Testis (tissue), 3 donors: ENCODE data around the gene RAP2A. TPM values are rescaled to one million over a fixed set of nuclear protein-coding genes. Genes with fewer than 3 reads are reported as not detected.

Experiments
- DNase-seq: peaks from one replicate; pipeline ENCODE4 v3.0.0-alpha.2; 2019
- H3K27ac ChIP-seq, 2 donors: fragments of 200-600 bp; sonication (generic); one replicate each; pipeline ENCODE4 v1.5.1; 2019
- H3K27me3 ChIP-seq: fragments of 200-600 bp; sonication (generic); one replicate; pipeline ENCODE4 v1.5.1; 2019
- H3K36me3 ChIP-seq: fragments of 200-600 bp; sonication (generic); one replicate; pipeline ENCODE4 v1.5.1; 2017; ENCODE audit warnings: low read depth; ENCODE audit errors: missing control alignments
- H3K4me1 ChIP-seq: fragments of 200-600 bp; sonication (generic); one replicate; pipeline ENCODE4 v1.5.1; 2019
- H3K4me3 ChIP-seq, 2 donors: fragments of 200-600 bp; sonication (generic); one replicate each; pipeline ENCODE4 v1.5.1; 2017 to 2019
- H3K9me3 ChIP-seq: fragments of 200-600 bp; sonication (generic); one replicate; pipeline ENCODE4 v1.5.1; 2017
- CTCF ChIP-seq, 3 experiments: fragments of 450-650 bp in 2 of 3; fragments of 200-600 bp in 1 of 3; sonication (generic) in 1 of 3; IDR thresholded peaks; one replicate each; pipeline ENCODE4 v1.5.1; 2016 to 2019; ENCODE audit warnings: antibody characterized with exemption in 3 of 3, mild to moderate bottlenecking in 2 of 3, moderate library complexity in 1 of 3
- POLR2A ChIP-seq: fragments of 450-650 bp; IDR thresholded peaks from one replicate; pipeline ENCODE4 v1.6.1; 2017; ENCODE audit warnings: antibody characterized with exemption, mild to moderate bottlenecking, moderate library complexity
- WGBS, 2 donors: methylation state at CpG; one replicate each; pipeline ENCODE4 v1.1.5; 2018; 5-methylcytosine and 5-hydroxymethylcytosine counted together
- intact Hi-C: fragments of 100-400 bp; cut with DNase I; formaldehyde crosslinking; loops from one replicate; pipeline ENCODE4 v1.15.1; 2023; ENCODE audit warnings: low total_unique reads
- polyA plus RNA-seq: library from polyadenylated mRNA; stranded (reverse); fragments of 350-450 nt; fragmentation: Illumina TruSeq; extraction: RNeasy Lipid Tissue Mini Kit (QIAGEN cat#74804); gene quantifications from one replicate; pipeline ENCODE4 v1.2.3, GENCODE V29; 2014; ENCODE audit warnings: low read depth, low replicate concordance; ENCODE audit not compliant: insufficient read depth
- total RNA-seq, 2 donors: library from RNA; depleted of rRNA; stranded (reverse); fragments of >200 nt; gene quantifications; one replicate each; pipeline ENCODE4 v1.2.3, GENCODE V29; 2016

Gene RAP2A
- total and polyA plus RNA-seq, 3 donors from 2014 or later: 9.1 to 11.5 (median 10.6) TPM

GRCh38 chr13:97460004-97460775 is 26.2 kb downstream of the RAP2A start:
- Histone ChIP-seq H3K9me3 (no peaks in the 10 kb centered on the region), H3K4me1 (no peaks in the 10 kb centered on the region), H3K36me3 (no peaks in the 10 kb centered on the region), H3K4me3 (no peak overlapping the region), H3K27ac (no peak overlapping the region), H3K27me3 (no peaks in the 10 kb centered on the region)
- TF ChIP-seq POLR2A: no peak
- no peak for TF ChIP-seq CTCF (IDR thresholded peaks at IDR 0.05)
- WGBS, 2 donors: 65 to 76% methylated on average over 7 of the region's 7 CpGs
- intact Hi-C loops: no loop called here
- DNase-seq: no peak

GRCh38 chr13:97460853-97461252 is 26.9 kb downstream of the RAP2A start:
- H3K27ac ChIP-seq: no peak overlapping the region
- no peaks in the 10 kb centered on the region for H3K36me3 ChIP-seq
- WGBS, 2 donors: 44 to 56% methylated on average over 2 of the region's 2 CpGs
- no peaks in the 10 kb centered on the region for H3K4me1 ChIP-seq
- no peaks in the 10 kb centered on the region for H3K27me3 ChIP-seq
- intact Hi-C loops: no loop called here
- no peak overlapping the region for H3K4me3 ChIP-seq
- H3K9me3 ChIP-seq: no peaks in the 10 kb centered on the region
- no peak for DNase-seq
- TF ChIP-seq CTCF (IDR thresholded peaks at IDR 0.05): no peak
- TF ChIP-seq POLR2A: no peak

- intact Hi-C loops: no loop called here
- no peaks in the 10 kb centered on the region for H3K4me1 ChIP-seq
- no peak for TF ChIP-seq POLR2A
- no peak for TF ChIP-seq CTCF (IDR thresholded peaks at IDR 0.05)
- no peaks in the 10 kb centered on the region for H3K36me3 ChIP-seq
- no peak for DNase-seq
- H3K27ac ChIP-seq: no peak overlapping the region
- 51 to 61% methylated on average over 3 of the region's 3 CpGs for WGBS, 2 donors
- H3K27me3 ChIP-seq: no peaks in the 10 kb centered on the region
- H3K4me3 ChIP-seq: no peak overlapping the region
- H3K9me3 ChIP-seq: no peaks in the 10 kb centered on the region
Observed at GRCh38 chr13:97464561-97464960, 30.6 kb downstream of the RAP2A start.

- no peak overlapping the region for H3K4me3 ChIP-seq
- no peak overlapping the region for H3K27ac ChIP-seq
- 72 to 85% methylated on average over 3 of the region's 3 CpGs for WGBS, 2 donors
- no peak for TF ChIP-seq CTCF (IDR thresholded peaks at IDR 0.05)
- no peak for TF ChIP-seq POLR2A
- no peaks in the 10 kb centered on the region for H3K4me1 ChIP-seq
- intact Hi-C loops: no loop called here
- no peak for DNase-seq
- no peaks in the 10 kb centered on the region for H3K36me3 ChIP-seq
- no peaks in the 10 kb centered on the region for H3K27me3 ChIP-seq
- no peaks in the 10 kb centered on the region for H3K9me3 ChIP-seq
Observed at GRCh38 chr13:97466722-97467121, 32.8 kb downstream of the RAP2A start.

GRCh38 chr13:97468331-97468730 is 34.4 kb downstream of the RAP2A start:
- no peaks in the 10 kb centered on the region for H3K9me3 ChIP-seq
- no peaks in the 10 kb centered on the region for H3K36me3 ChIP-seq
- intact Hi-C loops: no loop called here
- H3K4me1 ChIP-seq: no peaks in the 10 kb centered on the region
- no peak overlapping the region for H3K4me3 ChIP-seq
- TF ChIP-seq CTCF (IDR thresholded peaks at IDR 0.05): no peak
- no peak for TF ChIP-seq POLR2A
- H3K27me3 ChIP-seq: no peaks in the 10 kb centered on the region
- 92 to 94% methylated on average over 3 of the region's 3 CpGs for WGBS, 2 donors
- no peak overlapping the region for H3K27ac ChIP-seq
- no peak for DNase-seq
